ENCODE measurements around the gene CCDC197.

CCDC197 gene

DNA sequence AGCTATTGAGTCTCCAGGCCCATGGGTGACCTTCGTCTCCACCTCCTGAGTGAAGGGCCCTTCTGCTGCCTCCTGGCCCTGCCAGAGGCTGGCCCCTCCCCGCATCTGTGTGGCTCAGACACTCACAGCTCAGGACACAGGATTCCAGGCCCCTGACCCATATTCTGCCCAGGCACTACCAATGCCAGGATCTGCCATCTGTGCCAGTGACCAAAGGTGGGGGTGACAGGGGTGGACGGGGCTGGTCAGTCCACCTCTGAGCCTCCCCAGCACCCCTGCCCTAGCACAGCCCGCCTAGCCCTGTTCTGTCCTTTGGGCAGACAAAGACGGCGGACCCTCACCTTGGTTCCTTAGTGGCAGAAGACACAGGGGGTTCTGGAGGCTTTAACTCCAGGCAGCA, 23.5 kb upstream of the CCDC197 start:
- H3K4me3 ChIP-seq (ENCODE audit: control insufficient read depth, low read depth, low read length): no peak overlapping the region
- DNase-seq (ENCODE audit: low read depth): no peak
- TF ChIP-seq CTCF (conservative IDR thresholded peaks at IDR 0.05; ENCODE audit: control insufficient read depth, insufficient read depth, low read depth, low read length): no peak

GRCh38 chr14:93974299-93974698, 22.8 kb upstream of the CCDC197 start:
- no peak for DNase-seq (ENCODE audit: low read depth)
- no peak for TF ChIP-seq CTCF (conservative IDR thresholded peaks at IDR 0.05; ENCODE audit: control insufficient read depth, insufficient read depth, low read depth, low read length)
- no peak overlapping the region for H3K4me3 ChIP-seq (ENCODE audit: control insufficient read depth, low read depth, low read length)

- TF ChIP-seq CTCF (conservative IDR thresholded peaks at IDR 0.05; ENCODE audit: control insufficient read depth, insufficient read depth, low read depth, low read length): no peak
- DNase-seq (ENCODE audit: low read depth): no peak
Measured at GRCh38 chr14:93974833-93975232, 22.3 kb upstream of the CCDC197 start.

DNA sequence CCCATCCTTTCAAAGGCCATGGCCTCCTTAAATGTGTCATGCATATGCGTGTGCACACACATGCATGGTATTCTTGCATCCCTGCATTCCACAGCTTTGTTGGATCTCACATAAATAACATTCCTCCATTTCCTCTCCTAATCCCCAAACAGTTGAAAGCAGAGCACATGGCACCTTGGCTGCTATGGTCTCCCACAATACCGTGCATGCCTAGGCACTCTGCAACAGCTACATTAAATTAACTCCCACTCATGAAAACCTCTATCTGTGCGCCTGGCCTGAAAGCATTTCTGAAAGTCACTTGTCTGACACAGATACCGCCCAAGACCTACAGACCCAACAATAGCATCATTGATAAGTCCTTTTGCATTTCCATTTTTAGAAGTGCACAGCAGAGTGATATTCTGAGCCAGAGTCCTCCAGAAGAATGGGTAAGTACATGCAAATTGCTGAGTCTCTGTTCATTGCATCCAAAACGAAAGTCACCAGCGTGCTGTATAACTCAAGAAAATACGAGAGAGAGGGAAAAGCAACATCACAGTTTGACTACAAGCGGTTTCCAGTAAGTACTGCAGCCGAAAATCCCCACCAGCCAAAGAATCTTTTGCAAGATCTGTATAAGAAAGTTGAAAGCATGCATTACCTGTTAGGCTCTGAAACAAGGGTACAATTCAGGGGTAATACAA, 21.2 kb upstream of the CCDC197 start:
- H3K4me3 ChIP-seq (ENCODE audit: control insufficient read depth, low read depth, low read length): no peak overlapping the region
- peak; percentile 4 for DNase-seq (ENCODE audit: low read depth)
- no peak for TF ChIP-seq CTCF (conservative IDR thresholded peaks at IDR 0.05; ENCODE audit: control insufficient read depth, insufficient read depth, low read depth, low read length)

More at GRCh38 chr14:93974833-93975232, 22.3 kb upstream of the CCDC197 start:
- no peak overlapping the region for H3K4me3 ChIP-seq (ENCODE audit: control insufficient read depth, low read depth, low read length)

DNA sequence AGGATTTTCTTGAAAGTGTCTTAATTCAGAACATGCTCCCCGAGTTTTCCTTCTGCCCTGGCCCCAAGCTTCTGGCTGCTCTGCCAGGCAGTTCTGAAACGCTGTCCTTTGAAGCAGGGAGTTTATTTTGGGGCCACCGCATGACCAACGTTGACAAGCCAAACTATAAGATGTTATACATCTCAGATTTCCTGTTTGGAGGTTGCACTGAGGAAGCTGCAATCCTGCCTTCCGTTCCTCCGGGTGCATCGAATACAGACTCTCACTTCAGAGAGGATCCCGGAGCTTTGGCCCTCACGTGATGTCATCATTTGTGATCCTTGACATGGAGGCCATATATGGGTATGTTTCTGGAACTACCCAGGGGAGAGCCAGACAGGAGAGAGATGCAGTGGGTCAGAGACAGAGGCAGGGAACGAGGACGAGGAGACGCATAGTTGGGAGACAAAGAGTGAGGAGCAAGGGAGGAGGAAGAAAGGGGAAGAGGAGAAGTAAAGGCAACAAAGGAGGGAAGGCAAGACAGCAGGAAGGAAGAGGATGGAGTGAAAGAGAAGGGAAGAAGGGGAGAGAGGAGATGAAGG, 20.5 kb upstream of the CCDC197 start, which contains the start of gene ASB2:
Gene ASB2 (minus strand): TSS at position 94 of the 581 bp plus-strand sequence. CDS start 12,031 bp downstream, outside the sequence.
- no peak for DNase-seq (ENCODE audit: low read depth)
- no peak within 1 kb of the TSS for H3K4me3 ChIP-seq (ENCODE audit: control insufficient read depth, low read depth, low read length)

GRCh38 chr14:93977171-93977570, 19.9 kb upstream of the CCDC197 start:
- no peak for TF ChIP-seq CTCF (conservative IDR thresholded peaks at IDR 0.05; ENCODE audit: control insufficient read depth, insufficient read depth, low read depth, low read length)
- no peak overlapping the region for H3K4me3 ChIP-seq (ENCODE audit: control insufficient read depth, low read depth, low read length)
- DNase-seq (ENCODE audit: low read depth): no peak

More for the DNA sequence above, 20.5 kb upstream of the CCDC197 start, which contains the start of gene ASB2:
- no peak for TF ChIP-seq CTCF (conservative IDR thresholded peaks at IDR 0.05; ENCODE audit: control insufficient read depth, insufficient read depth, low read depth, low read length)

Data from fibroblast of mammary gland (primary cell).